ENCODE measurements around the gene MED6. TPM values are rescaled to one million over a fixed set of nuclear protein-coding genes. Genes with fewer than 3 reads are reported as not detected.

The MED6 gene
- total and polyA plus RNA-seq, 2 of the 13 experiments (the other 11 are each of a cell fraction or from before 2014, with no cell fraction given): 44.8 to 47.8 TPM

DNA sequence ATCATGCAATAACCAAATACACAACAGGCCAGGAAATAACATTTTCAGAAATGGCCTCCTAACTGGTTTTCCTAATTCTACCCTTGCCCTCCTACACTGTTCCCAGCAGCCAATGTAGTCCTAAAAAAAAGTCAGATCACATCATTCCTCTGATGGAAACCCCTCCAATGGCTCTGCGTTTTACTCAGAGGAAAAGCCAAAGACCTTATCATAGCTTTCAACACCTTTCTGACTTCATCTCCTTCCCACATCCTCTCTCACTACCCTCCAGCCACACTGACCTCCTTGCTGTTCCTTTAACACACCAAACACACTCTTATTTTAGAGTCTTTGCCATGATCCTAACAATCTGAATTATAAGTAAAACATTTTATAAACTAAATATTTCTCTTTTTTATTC is 1.1 kb downstream of the MED6 start:
- Histone ChIP-seq H3K9me3 (ENCODE audit: low read length) (no peaks in the 10 kb centered on the region), H3K27ac (ENCODE audit: extremely low read length, insufficient read depth, low read length) (no peak overlapping the region), H2AFZ (ENCODE audit: low read length) (no peak overlapping the region), H3K36me3 (replicated peaks in 1 of 2; ENCODE audit: control insufficient read depth in 1 of 2, insufficient read depth in 2 of 2, low read length in 2 of 2) (peaks cover 11 to 22% of the 10 kb centered on the region in 2 experiments; a peak in 4 of 5 replicates), H3K4me2 (ENCODE audit: low read depth, low read length) (peak overlapping the region; percentile 89), H4K20me1 (ENCODE audit: insufficient read depth, low read length) (no peaks in the 10 kb centered on the region; the same call in 1 of the 2 replicates), H3K4me3 (replicated peaks in 1 of 3; ENCODE audit: insufficient read depth in 1 of 3, low read depth in 2 of 3, low read length in 3 of 3) (peak overlapping the region; percentile 90 to 99 (median 98)), H3K27me3 (ENCODE audit: control insufficient read depth in 1 of 2, insufficient read depth in 2 of 2, low read length in 2 of 2) (peaks cover 0 to 7% of the 10 kb centered on the region in 2 experiments; a peak in 1 of 5 replicates), H3K9ac (ENCODE audit: insufficient read depth, low read depth, low read length) (peak overlapping the region; percentile 95), H3K79me2 (ENCODE audit: insufficient read depth, low read length) (peaks cover 50% of the 10 kb centered on the region), H3K4me1 (ENCODE audit: insufficient read depth, low read length) (peaks cover 23% of the 10 kb centered on the region)
- CTCF ChIA-PET (ENCODE audit: low intra/inter-chr PET ratio, low total read pairs): no interaction called here
- WGBS (ENCODE audit: low lambda C conversion rate): 45% methylated on average over 1 of the region's 1 CpG
- ATAC-seq: no peak
- TF ChIP-seq U2AF2 (IDR thresholded peaks at IDR 0.05; ENCODE audit: low read depth, low read length) (no peak), RBAK (CRISPR knock-in tag; IDR thresholded peaks at IDR 0.05) (no peak), SMYD3 (CRISPR knock-in tag; IDR thresholded peaks at IDR 0.05) (no peak), ELF3 (CRISPR knock-in tag; IDR thresholded peaks at IDR 0.05) (no peak), ZNF432 (CRISPR knock-in tag; IDR thresholded peaks at IDR 0.05; ENCODE audit: borderline replicate concordance) (no peak), RXRA (CRISPR knock-in tag; IDR thresholded peaks at IDR 0.05) (no peak), BORCS8-MEF2B (CRISPR knock-in tag; IDR thresholded peaks at IDR 0.05) (no peak), ZNF660 (CRISPR knock-in tag; IDR thresholded peaks at IDR 0.05; ENCODE audit: borderline replicate concordance, low read depth) (no peak), HMG20B (CRISPR knock-in tag; conservative IDR thresholded peaks at IDR 0.05) (no peak), ZNF44 (CRISPR knock-in tag; IDR thresholded peaks at IDR 0.05) (no peak), TBX2 (CRISPR knock-in tag; IDR thresholded peaks at IDR 0.05; ENCODE audit: borderline replicate concordance) (no peak)
- TF ChIP-seq, protein P1, sequence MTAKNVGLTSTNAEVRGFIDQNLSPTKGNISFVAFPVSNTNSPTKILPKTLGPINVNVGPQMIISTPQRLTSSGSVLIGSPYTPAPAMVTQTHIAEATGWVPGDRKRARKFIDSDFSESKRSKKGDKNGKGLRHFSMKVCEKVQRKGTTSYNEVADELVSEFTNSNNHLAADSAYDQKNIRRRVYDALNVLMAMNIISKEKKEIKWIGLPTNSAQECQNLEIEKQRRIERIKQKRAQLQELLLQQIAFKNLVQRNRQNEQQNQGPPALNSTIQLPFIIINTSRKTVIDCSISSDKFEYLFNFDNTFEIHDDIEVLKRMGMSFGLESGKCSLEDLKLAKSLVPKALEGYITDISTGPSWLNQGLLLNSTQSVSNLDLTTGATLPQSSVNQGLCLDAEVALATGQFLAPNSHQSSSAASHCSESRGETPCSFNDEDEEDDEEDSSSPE (CRISPR knock-in tag; IDR thresholded peaks at IDR 0.05): no peak
- TF ChIP-seq, protein P2, sequence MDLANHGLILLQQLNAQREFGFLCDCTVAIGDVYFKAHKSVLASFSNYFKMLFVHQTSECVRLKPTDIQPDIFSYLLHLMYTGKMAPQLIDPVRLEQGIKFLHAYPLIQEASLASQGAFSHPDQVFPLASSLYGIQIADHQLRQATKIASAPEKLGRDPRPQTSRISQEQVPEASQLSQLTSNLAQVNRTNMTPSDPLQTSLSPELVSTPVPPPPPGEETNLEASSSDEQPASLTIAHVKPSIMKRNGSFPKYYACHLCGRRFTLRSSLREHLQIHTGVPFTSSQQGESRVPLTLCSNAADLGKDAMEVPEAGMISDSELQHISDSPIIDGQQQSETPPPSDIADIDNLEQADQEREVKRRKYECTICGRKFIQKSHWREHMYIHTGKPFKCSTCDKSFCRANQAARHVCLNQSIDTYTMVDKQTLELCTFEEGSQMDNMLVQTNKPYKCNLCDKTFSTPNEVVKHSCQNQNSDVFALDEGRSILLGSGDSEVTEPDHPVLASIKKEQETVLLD (CRISPR knock-in tag; IDR thresholded peaks at IDR 0.05; ENCODE audit: low read depth): no peak
- TF ChIP-seq, protein P3, sequence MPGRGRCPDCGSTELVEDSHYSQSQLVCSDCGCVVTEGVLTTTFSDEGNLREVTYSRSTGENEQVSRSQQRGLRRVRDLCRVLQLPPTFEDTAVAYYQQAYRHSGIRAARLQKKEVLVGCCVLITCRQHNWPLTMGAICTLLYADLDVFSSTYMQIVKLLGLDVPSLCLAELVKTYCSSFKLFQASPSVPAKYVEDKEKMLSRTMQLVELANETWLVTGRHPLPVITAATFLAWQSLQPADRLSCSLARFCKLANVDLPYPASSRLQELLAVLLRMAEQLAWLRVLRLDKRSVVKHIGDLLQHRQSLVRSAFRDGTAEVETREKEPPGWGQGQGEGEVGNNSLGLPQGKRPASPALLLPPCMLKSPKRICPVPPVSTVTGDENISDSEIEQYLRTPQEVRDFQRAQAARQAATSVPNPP (CRISPR knock-in tag; IDR thresholded peaks at IDR 0.05): no peak
- FAIRE-seq: no peak
- no peak for DNase-seq (ENCODE audit: low spot score)
- BruUV-seq (replicated peaks): no TSS peak
- POLR2A ChIA-PET: no interaction called here
- intact Hi-C loops (cut with micrococcal nuclease; ENCODE audit: unreplicated experiment) (no loop called here), in situ Hi-C loops (cut with HindIII; ENCODE audit: extremely low pct_ligation_motif_present, low pct_unique_long_range_greater_than_20kb) (no loop called here)

Data from HepG2 (cell line).